ENCODE measurements around the gene GSTK1. TPM values are rescaled to one million over a fixed set of nuclear protein-coding genes. Genes with fewer than 3 reads are reported as not detected.
A peak's percentile ranks its signal among the peaks of the same experiment; 100 is the strongest.

GSTK1 gene
- total RNA-seq, 1 donor from 2014 or later: 60.6 TPM

DNA sequence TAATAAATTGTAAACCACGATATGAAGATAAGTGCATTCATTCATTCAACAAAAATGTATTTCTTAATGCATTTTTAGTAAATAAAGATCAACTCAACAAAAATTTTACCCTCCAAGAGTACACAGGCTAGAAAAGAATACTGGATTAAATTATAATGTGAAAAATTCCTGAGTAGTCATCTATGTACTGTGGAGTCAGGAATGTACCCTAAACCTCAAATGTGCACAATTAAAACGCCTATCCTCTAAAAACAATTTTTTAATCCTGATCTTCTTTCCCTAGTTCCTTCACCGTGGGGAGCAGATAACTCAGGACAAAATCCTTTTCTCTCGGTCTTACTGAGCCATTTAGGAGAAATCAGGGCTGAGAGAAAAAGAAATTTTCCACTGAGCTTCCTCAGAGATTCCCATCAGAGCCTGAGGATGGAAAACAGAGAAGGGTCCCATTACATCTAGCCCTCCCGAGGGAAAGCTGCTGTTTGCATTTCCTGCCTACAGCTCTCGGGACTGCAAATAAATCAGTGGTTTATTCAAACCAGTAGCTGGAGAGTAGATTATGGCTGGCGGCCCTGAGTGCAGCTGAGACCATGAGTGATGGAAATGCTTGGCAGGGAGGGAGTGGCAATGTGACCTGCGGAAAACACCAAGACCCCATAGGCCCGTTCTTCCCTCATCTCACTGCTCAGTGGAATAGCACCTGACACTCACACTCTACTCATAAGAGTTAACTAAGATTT, 34.0 kb upstream of the GSTK1 start:
- Histone ChIP-seq H3K27me3 (ENCODE audit: control insufficient read depth, insufficient read depth, low read length) (no peaks in the 10 kb centered on the region), H3K36me3 (ENCODE audit: control insufficient read depth, insufficient read depth, low read length) (no peaks in the 10 kb centered on the region), H3K4me3 (ENCODE audit: low read depth, low read length) (no peak overlapping the region)
- TF ChIP-seq, protein P1, sequence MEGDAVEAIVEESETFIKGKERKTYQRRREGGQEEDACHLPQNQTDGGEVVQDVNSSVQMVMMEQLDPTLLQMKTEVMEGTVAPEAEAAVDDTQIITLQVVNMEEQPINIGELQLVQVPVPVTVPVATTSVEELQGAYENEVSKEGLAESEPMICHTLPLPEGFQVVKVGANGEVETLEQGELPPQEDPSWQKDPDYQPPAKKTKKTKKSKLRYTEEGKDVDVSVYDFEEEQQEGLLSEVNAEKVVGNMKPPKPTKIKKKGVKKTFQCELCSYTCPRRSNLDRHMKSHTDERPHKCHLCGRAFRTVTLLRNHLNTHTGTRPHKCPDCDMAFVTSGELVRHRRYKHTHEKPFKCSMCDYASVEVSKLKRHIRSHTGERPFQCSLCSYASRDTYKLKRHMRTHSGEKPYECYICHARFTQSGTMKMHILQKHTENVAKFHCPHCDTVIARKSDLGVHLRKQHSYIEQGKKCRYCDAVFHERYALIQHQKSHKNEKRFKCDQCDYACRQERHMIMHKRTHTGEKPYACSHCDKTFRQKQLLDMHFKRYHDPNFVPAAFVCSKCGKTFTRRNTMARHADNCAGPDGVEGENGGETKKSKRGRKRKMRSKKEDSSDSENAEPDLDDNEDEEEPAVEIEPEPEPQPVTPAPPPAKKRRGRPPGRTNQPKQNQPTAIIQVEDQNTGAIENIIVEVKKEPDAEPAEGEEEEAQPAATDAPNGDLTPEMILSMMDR (IDR thresholded peaks at IDR 0.05; ENCODE audit: insufficient read depth, low read length, severe bottlenecking): no peak
- DNase-seq (ENCODE audit: low read depth): no peak
- no peak for FAIRE-seq

DNA sequence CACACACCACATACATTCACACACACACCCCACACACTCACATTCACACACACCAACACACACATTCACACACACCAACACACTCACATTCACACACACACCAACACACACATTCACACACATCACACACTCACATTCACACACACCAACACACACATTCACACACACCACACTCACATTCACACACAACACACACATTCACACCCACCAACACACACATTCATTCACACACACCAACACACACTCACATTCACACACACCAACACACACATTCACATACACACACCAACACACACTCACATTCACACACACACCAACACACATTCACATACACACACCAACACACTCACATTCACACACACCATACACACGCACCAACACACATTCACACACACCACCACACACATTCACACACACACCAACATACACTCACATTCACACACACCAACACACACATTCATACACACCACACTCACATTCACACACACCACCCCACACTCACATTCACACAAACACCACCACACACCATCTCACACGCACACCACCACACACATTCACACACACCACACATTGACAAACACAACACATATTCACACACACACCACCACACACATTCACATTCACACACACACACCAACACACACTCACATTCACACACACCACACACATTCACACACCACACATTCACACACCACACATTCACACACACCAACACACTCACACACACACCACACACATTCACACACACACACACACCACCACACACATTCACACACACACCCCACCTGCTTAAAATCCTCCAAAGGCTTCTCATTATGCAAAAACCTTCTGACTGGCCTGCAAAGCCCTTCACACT, 32.4 kb upstream of the GSTK1 start:
- H3K27me3 ChIP-seq (ENCODE audit: control insufficient read depth, insufficient read depth, low read length): no peaks in the 10 kb centered on the region
- H3K4me3 ChIP-seq (ENCODE audit: low read depth, low read length): no peak overlapping the region
- no peak for DNase-seq (ENCODE audit: low read depth)
- TF ChIP-seq, protein P1 (IDR thresholded peaks at IDR 0.05; ENCODE audit: insufficient read depth, low read length, severe bottlenecking): no peak
- FAIRE-seq: peak; percentile 86
- H3K36me3 ChIP-seq (ENCODE audit: control insufficient read depth, insufficient read depth, low read length): no peaks in the 10 kb centered on the region

DNA sequence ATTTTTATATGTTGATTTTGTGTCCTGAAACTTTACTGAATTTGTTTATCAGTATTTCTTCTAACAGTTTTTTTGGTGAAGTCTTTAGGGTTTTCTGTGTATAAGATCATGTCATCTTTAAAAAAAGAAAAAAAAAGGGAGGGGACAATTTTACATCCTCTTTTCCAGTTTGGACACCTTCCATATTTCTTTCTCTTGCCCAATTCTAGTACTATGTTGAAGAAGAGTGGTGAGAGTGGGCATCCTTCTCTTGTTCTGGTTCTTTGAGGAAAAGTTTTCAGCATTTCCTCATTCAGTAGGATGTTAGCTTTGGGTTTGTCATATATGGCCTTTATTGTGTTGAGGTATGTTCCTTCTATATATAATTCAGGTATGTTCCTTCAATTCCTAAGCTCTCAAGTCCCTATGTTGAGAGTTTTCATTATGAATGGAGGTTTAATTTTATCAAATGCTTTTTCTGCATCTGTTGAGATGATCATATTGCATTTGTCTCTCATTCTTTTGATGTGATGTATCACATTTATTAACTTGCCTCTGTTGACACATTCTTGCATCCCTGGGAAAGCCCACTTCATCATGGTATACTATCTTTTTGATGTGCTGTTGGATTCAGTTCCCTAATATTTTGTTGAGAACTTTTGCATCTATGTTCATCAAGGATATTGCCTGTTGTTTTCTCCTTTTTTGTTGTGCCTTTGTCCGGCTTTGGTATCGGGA, 29.3 kb upstream of the GSTK1 start:
- TF ChIP-seq, protein P1 (IDR thresholded peaks at IDR 0.05; ENCODE audit: insufficient read depth, low read length, severe bottlenecking): no peak
- Histone ChIP-seq H3K4me3 (ENCODE audit: low read depth, low read length) (no peak overlapping the region), H3K36me3 (ENCODE audit: control insufficient read depth, insufficient read depth, low read length) (no peaks in the 10 kb centered on the region), H3K27me3 (ENCODE audit: control insufficient read depth, insufficient read depth, low read length) (no peaks in the 10 kb centered on the region)
- no peak for DNase-seq (ENCODE audit: low read depth)
- FAIRE-seq: no peak

DNA sequence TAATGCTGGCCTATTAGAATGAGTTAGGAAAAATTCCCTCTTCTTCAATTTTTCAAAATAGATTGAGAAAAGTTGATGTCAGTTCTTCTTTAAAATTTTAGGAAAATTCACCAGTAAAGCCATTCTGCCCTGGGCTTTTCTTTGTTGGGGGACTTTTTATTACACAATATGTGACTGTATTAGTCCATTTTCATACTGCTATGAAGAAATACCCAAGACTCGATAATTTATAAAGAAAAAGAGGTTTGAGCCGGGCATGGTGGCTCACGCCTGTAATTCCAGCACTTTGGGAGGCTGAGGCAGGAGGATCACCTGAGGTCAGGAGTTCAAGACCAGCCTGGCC, 28.7 kb upstream of the GSTK1 start:
- no peaks in the 10 kb centered on the region for H3K36me3 ChIP-seq (ENCODE audit: control insufficient read depth, insufficient read depth, low read length)
- DNase-seq (ENCODE audit: low read depth): no peak
- FAIRE-seq: no peak
- no peak overlapping the region for H3K4me3 ChIP-seq (ENCODE audit: low read depth, low read length)
- no peaks in the 10 kb centered on the region for H3K27me3 ChIP-seq (ENCODE audit: control insufficient read depth, insufficient read depth, low read length)
- TF ChIP-seq, protein P1 (IDR thresholded peaks at IDR 0.05; ENCODE audit: insufficient read depth, low read length, severe bottlenecking): no peak

DNA sequence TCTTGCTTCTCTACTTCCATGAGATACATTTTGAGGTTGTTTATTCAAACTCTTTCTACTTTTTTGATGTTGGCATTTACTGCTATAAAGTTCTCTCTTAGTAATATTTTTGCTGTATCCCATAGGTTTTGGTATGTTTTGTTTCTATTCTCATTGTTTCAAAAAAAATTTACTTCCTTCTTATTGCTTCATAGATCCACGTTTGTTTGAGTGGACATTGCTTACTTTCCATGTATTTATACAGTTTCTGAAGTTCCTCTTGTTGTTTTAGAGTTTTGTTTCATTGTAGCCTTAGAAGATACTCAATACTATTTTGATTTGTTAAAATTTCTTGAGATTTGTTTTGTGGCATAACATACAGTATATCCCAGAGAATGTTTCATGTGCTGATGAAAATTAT, 27.7 kb upstream of the GSTK1 start:
- DNase-seq (ENCODE audit: low read depth) (no peak), FAIRE-seq (no peak)
- no peak overlapping the region for H3K4me3 ChIP-seq (ENCODE audit: low read depth, low read length)
- H3K36me3 ChIP-seq (ENCODE audit: control insufficient read depth, insufficient read depth, low read length): no peaks in the 10 kb centered on the region
- no peaks in the 10 kb centered on the region for H3K27me3 ChIP-seq (ENCODE audit: control insufficient read depth, insufficient read depth, low read length)
- TF ChIP-seq, protein P1 (IDR thresholded peaks at IDR 0.05; ENCODE audit: insufficient read depth, low read length, severe bottlenecking): no peak

All from bronchial epithelial cell (primary cell).